OCI-LY1 (cell line): ENCODE results near the gene ALG8.
"Not testable (repeated sequence)": the region's sequence is repeated elsewhere in the genome, so short reads cannot be mapped to it uniquely, and the experiment has no call there.

Experiments
- H2AFZ ChIP-seq: fragments of 200-600 bp; sonication (generic), shearing (Covaris generic); 2 replicates; pipeline ENCODE4 v1.6.0; 2014; ENCODE audit warnings: antibody characterized with exemption, mild to moderate bottlenecking, low read length
- H3F3A ChIP-seq: fragments of 200-600 bp; sonication (generic), shearing (Covaris generic); 2 replicates; pipeline ENCODE4 v1.6.0; 2014; ENCODE audit warnings: mild to moderate bottlenecking, antibody characterized with exemption, low read length, moderate library complexity; ENCODE audit not compliant: insufficient read depth
- H3K27ac ChIP-seq: fragments of 200-600 bp; sonication (generic); 2 replicates; pipeline ENCODE4 v1.5.1; 2014; ENCODE audit warnings: low read length, mixed run types, mild to moderate bottlenecking, low read depth; ENCODE audit not compliant: poor library complexity, severe bottlenecking
- H3K27me3 ChIP-seq: fragments of 200-600 bp; sonication (generic); 2 replicates; pipeline ENCODE4 v1.6.0; 2014; ENCODE audit warnings: antibody characterized with exemption, mild to moderate bottlenecking, low read length, moderate library complexity; ENCODE audit not compliant: insufficient read depth
- H3K36me3 ChIP-seq: fragments of 200-600 bp; sonication (generic); 2 replicates; pipeline ENCODE4 v1.6.1; 2014; ENCODE audit warnings: mild to moderate bottlenecking, antibody characterized with exemption, low read length, moderate library complexity, mixed read lengths; ENCODE audit not compliant: insufficient read depth
- H3K4me1 ChIP-seq: fragments of 200-600 bp; sonication (generic); 2 replicates; pipeline ENCODE4 v1.5.1; 2014; ENCODE audit warnings: mild to moderate bottlenecking, low read length, moderate library complexity; ENCODE audit not compliant: insufficient read depth, severe bottlenecking
- H3K4me2 ChIP-seq: fragments of 200-600 bp; sonication (generic), shearing (Covaris generic); 2 replicates; pipeline ENCODE4 v1.6.1; 2014; ENCODE audit warnings: low read length
- H3K4me3 ChIP-seq: fragments of 200-600 bp; sonication (generic); 2 replicates; pipeline ENCODE4 v1.5.1; 2014; ENCODE audit warnings: low read length, low read depth, mild to moderate bottlenecking, mixed read lengths; ENCODE audit not compliant: poor library complexity, severe bottlenecking
- H3K79me2 ChIP-seq: fragments of 200-600 bp; shearing (Covaris generic); 2 replicates; pipeline ENCODE4 v1.6.1; 2016; ENCODE audit warnings: mixed run types, low read length, mixed read lengths; ENCODE audit not compliant: insufficient read depth
- H3K9ac ChIP-seq: fragments of 200-600 bp; sonication (generic), shearing (Covaris generic); 2 replicates; pipeline ENCODE4 v1.6.1; 2014; ENCODE audit warnings: mild to moderate bottlenecking, low read length, mixed read lengths
- H3K9me2 ChIP-seq: fragments of 200-600 bp; sonication (generic), shearing (Covaris generic); 2 replicates; pipeline ENCODE4 v1.6.1; 2014; ENCODE audit warnings: low read depth, mild to moderate bottlenecking, low read length, mixed read lengths
- H3K9me3 ChIP-seq: fragments of 200-600 bp; shearing (Covaris generic); 2 replicates; pipeline ENCODE4 v1.6.1; 2014; ENCODE audit warnings: low read length, mixed read lengths
- H4K20me1 ChIP-seq: fragments of 200-600 bp; sonication (generic), shearing (Covaris generic); 2 replicates; pipeline ENCODE4 v1.6.0; 2016; ENCODE audit warnings: mild to moderate bottlenecking, low read length; ENCODE audit not compliant: insufficient read depth
- CTCF ChIP-seq: fragments of 200-600 bp; sonication (generic), shearing (Covaris generic); IDR thresholded peaks from 2 replicates; pipeline ENCODE4 v1.5.1; 2017; ENCODE audit warnings: mild to moderate bottlenecking, antibody characterized with exemption, low read length, moderate library complexity, mixed read lengths
- EZH2 ChIP-seq: fragments of 200-600 bp; sonication (generic), shearing (Covaris generic); IDR thresholded peaks from 2 replicates; pipeline ENCODE4 v1.8.0; 2017; ENCODE audit warnings: borderline replicate concordance, mixed run types, mild to moderate bottlenecking, antibody characterized with exemption, low read length, moderate library complexity, mixed read lengths

The ALG8 gene

GRCh38 chr11:78060533-78060932 lies 78.9 kb downstream of the ALG8 start:
- Histone ChIP-seq H3K79me2 (no peaks in the 10 kb centered on the region), H3K9ac (no peak overlapping the region), H3K27me3 (no peaks in the 10 kb centered on the region), H3K4me3 (no peak overlapping the region), H2AFZ (no peak overlapping the region), H3K27ac (no peak overlapping the region), H3K9me3 (no peaks in the 10 kb centered on the region), H3F3A (no peaks in the 10 kb centered on the region), H3K36me3 (no peaks in the 10 kb centered on the region), H4K20me1 (no peaks in the 10 kb centered on the region), H3K4me1 (no peaks in the 10 kb centered on the region), H3K4me2 (no peak overlapping the region), H3K9me2 (no peaks in the 10 kb centered on the region)
- TF ChIP-seq CTCF (no peak), EZH2 (no peak)

- not testable (repeated sequence) for H3K4me3 ChIP-seq, H3K9me3 ChIP-seq, H3K27me3 ChIP-seq, H3K9me2 ChIP-seq, H4K20me1 ChIP-seq, H3K9ac ChIP-seq, H3K79me2 ChIP-seq, H3K4me2 ChIP-seq, H3K27ac ChIP-seq, H3F3A ChIP-seq, H3K36me3 ChIP-seq, H3K4me1 ChIP-seq, H2AFZ ChIP-seq
These were observed 79.6 kb downstream of the ALG8 start for GRCh38 chr11:78059749-78060328.

DNA sequence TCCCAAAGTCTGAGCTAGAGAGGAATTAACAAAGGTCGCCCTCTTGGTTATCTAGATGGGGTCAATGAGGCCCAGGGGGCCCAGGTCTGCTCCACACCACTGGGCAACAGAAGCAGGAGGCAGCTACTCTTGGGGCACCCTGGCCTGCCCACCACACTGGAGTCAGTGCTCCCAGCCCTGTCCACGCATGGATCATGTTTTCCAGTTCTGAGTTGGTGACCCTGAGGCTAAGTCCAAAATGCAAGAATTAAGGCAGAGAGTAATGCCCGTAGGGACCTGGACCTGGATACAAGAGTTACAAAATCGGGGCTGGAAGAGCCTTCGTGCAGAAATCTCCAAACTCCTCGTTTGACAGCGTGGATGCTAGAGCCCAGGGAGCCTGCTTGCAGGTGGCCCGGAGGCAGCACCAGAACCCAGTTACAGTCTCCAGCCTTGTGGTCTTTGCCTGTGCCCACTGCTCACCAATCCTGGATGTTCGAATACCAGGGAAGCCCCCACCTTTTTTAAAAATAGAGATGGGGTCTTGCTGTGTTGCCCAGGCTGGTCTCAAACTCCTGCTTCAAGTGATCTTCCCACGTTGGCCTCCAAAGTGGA lies 81.9 kb downstream of the ALG8 start:
- Histone ChIP-seq H3K4me2 (no peak overlapping the region), H3K4me1 (no peaks in the 10 kb centered on the region), H3K9me3 (no peaks in the 10 kb centered on the region), H3K9me2 (no peaks in the 10 kb centered on the region), H4K20me1 (no peaks in the 10 kb centered on the region), H3K27me3 (no peaks in the 10 kb centered on the region), H3K79me2 (no peaks in the 10 kb centered on the region), H3K27ac (no peak overlapping the region), H2AFZ (no peak overlapping the region), H3K4me3 (no peak overlapping the region), H3K36me3 (no peaks in the 10 kb centered on the region), H3F3A (no peaks in the 10 kb centered on the region), H3K9ac (no peak overlapping the region)
- no peak for TF ChIP-seq CTCF
- no peak for TF ChIP-seq EZH2

DNA sequence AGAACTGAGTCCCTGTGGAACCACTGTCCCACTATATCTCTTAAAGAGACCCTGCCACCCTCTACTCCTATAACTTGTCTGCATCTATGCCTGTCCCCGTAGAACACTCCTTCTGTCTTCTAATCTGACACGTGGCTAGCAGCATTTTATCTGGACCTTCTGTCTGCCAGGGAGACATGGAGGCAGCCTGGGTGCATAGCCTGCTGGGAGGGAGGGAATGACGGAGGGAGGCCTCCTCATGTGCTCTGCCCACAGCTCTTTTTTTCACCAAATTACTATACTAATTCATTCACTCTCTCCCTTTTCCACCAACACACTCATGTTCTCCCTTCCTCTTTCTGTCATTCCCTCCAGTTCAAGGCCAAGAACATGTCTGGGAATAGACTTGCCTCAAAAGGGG lies 83.3 kb downstream of the ALG8 start:
- Histone ChIP-seq H3K27me3 (no peaks in the 10 kb centered on the region), H4K20me1 (no peaks in the 10 kb centered on the region), H3F3A (no peaks in the 10 kb centered on the region), H3K4me2 (no peak overlapping the region), H3K4me1 (no peaks in the 10 kb centered on the region), H3K9me2 (no peaks in the 10 kb centered on the region), H3K27ac (no peak overlapping the region), H2AFZ (no peak overlapping the region), H3K4me3 (no peak overlapping the region), H3K79me2 (no peaks in the 10 kb centered on the region), H3K36me3 (no peaks in the 10 kb centered on the region), H3K9me3 (no peaks in the 10 kb centered on the region), H3K9ac (no peak overlapping the region)
- no peak for TF ChIP-seq EZH2
